ENCODE data around the gene MCTP1. TPM values are rescaled to one million over a fixed set of nuclear protein-coding genes. Genes with fewer than 3 reads are reported as not detected.
"Not testable (repeated sequence)": the region's sequence is repeated elsewhere in the genome, so short reads cannot be mapped to it uniquely, and the experiment has no call there.

The MCTP1 gene
- total RNA-seq, 4 donors from 2014 or later: 11.2 to 43.6 (median 16.8) TPM

GRCh38 chr5:94832685-94833084, 452.2 kb downstream of the MCTP1 start:
- 67% methylated on average over 4 of the region's 4 CpGs for WGBS
- H3K9me3 ChIP-seq: no peaks in the 10 kb centered on the region
- intact Hi-C loops (cut with DNase I): no loop called here
- no peak overlapping the region for H3K4me3 ChIP-seq
- no peaks in the 10 kb centered on the region for H3K27me3 ChIP-seq
- no peak for DNase-seq (ENCODE audit: extremely low spot score)
- H3K36me3 ChIP-seq: peaks cover 0 to 9% (median 0%) of the 10 kb centered on the region in 4 donors
- H3K4me1 ChIP-seq: no peaks in the 10 kb centered on the region
- H3K27ac ChIP-seq (replicated peaks in 1 of 4): no peak overlapping the region
- TF ChIP-seq POLR2AphosphoS5 (IDR thresholded peaks at IDR 0.05) (no peak), EP300 (IDR thresholded peaks at IDR 0.05) (no peak), POLR2A (IDR thresholded peaks at IDR 0.05; ENCODE audit: low read depth) (no peak)

- peak in 1 of 3 experiments; percentile 14 for TF ChIP-seq CTCF (IDR thresholded peaks at IDR 0.05)
- no peak for TF ChIP-seq POLR2AphosphoS5 (IDR thresholded peaks at IDR 0.05)
- TF ChIP-seq POLR2A (IDR thresholded peaks at IDR 0.05; ENCODE audit: low read depth): no peak
- TF ChIP-seq EP300 (IDR thresholded peaks at IDR 0.05): no peak
- Histone ChIP-seq H3K27ac (replicated peaks in 1 of 4) (no peak overlapping the region), H3K27me3 (no peaks in the 10 kb centered on the region), H3K4me1 (no peaks in the 10 kb centered on the region), H3K9me3 (no peaks in the 10 kb centered on the region), H3K4me3 (no peak overlapping the region), H3K36me3 (peaks cover 0 to 9% (median 0%) of the 10 kb centered on the region in 4 donors)
- intact Hi-C loops (cut with DNase I): no loop called here
- no peak for DNase-seq (ENCODE audit: extremely low spot score)
- 40% methylated on average over 2 of the region's 2 CpGs for WGBS
Measured at GRCh38 chr5:94830520-94830919, 454.4 kb downstream of the MCTP1 start.

DNA sequence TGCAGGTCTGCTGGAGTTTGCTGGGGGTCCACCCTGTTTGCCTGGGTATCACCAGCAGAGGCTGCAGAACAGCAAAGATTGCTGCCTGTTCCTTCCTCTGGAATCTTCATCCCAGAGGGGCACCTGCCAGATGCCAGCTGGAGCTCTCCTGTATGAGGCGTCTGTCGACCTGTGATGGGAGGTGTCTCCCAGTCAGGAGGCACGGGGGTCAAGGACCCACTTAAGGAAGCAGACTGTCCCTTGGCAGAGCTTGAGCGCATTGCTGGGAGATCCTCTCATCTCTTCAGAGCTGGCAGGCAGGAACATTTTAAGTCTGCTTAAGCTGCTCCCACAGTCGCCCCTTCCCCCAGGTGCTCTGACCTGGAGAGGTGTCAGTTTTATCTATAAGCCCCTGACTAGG, 456.7 kb downstream of the MCTP1 start:
- 90% methylated on average over 5 of the region's 5 CpGs for WGBS

DNA sequence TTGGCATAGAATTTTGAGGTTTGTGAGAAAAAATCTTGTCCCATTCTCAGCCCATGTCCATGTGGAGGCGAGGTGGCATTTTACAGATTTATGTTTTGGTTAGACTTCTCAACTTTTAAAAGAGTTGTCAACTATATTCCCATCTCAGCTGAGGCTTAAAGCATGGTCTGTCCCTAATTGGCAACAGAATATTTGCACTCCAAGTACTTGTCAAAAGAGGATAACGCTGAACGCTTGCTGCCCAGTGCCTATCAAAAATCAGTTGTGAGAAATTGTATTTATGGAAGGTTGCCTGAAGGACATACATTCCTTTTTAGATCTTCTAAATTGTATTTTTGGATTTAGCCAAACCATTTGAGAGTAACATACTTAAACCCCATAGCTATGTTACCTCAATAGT, 464.4 kb downstream of the MCTP1 start:
- H3K4me1 ChIP-seq: no peaks in the 10 kb centered on the region
- no peak for TF ChIP-seq POLR2A (IDR thresholded peaks at IDR 0.05; ENCODE audit: low read depth)
- no peak for DNase-seq (ENCODE audit: extremely low spot score)
- 81% methylated on average over 3 of the region's 3 CpGs for WGBS
- H3K36me3 ChIP-seq: no peaks in the 10 kb centered on the region
- no peak overlapping the region for H3K27ac ChIP-seq (replicated peaks in 1 of 4)
- intact Hi-C loops (cut with DNase I): no loop called here
- H3K9me3 ChIP-seq: no peaks in the 10 kb centered on the region
- no peak overlapping the region for H3K4me3 ChIP-seq
- H3K27me3 ChIP-seq: no peaks in the 10 kb centered on the region

More for the DNA sequence above, 456.7 kb downstream of the MCTP1 start:
- H3K9me3 ChIP-seq; H3K27ac ChIP-seq (replicated peaks in 1 of 4); H3K27me3 ChIP-seq; DNase-seq (ENCODE audit: extremely low spot score); intact Hi-C loops (cut with DNase I); H3K4me1 ChIP-seq; H3K36me3 ChIP-seq; H3K4me3 ChIP-seq: not testable (repeated sequence)

DNA sequence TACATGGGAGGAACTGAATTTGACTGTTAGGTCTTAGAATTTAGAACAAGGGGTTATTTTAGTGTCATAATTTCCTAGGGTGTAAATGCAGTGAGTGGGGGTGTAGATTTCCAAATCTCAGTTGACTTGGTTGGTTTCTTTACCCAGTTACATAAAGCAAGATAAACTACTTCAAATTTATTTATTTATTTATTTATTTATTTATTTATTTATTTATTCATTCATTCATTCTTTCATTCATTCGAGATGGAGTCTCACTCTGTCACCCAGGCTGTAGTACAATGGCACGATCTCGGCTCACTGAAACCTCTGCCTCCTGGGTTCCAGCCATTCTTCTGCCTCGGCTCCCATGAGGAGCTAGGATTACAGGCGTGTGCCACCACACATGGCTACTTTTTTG, 466.0 kb downstream of the MCTP1 start:
- no peaks in the 10 kb centered on the region for H3K36me3 ChIP-seq
- H3K4me3 ChIP-seq: no peak overlapping the region
- no peaks in the 10 kb centered on the region for H3K27me3 ChIP-seq
- intact Hi-C loops (cut with DNase I): no loop called here
- H3K4me1 ChIP-seq: no peaks in the 10 kb centered on the region
- TF ChIP-seq POLR2A (IDR thresholded peaks at IDR 0.05; ENCODE audit: low read depth) (no peak), CTCF (IDR thresholded peaks at IDR 0.05) (no peak), POLR2AphosphoS5 (IDR thresholded peaks at IDR 0.05) (no peak), EP300 (IDR thresholded peaks at IDR 0.05) (no peak)
- no peaks in the 10 kb centered on the region for H3K9me3 ChIP-seq
- WGBS: 80% methylated on average over 5 of the region's 5 CpGs
- no peak for DNase-seq (ENCODE audit: extremely low spot score)
- no peak overlapping the region for H3K27ac ChIP-seq (replicated peaks in 1 of 4)

DNA sequence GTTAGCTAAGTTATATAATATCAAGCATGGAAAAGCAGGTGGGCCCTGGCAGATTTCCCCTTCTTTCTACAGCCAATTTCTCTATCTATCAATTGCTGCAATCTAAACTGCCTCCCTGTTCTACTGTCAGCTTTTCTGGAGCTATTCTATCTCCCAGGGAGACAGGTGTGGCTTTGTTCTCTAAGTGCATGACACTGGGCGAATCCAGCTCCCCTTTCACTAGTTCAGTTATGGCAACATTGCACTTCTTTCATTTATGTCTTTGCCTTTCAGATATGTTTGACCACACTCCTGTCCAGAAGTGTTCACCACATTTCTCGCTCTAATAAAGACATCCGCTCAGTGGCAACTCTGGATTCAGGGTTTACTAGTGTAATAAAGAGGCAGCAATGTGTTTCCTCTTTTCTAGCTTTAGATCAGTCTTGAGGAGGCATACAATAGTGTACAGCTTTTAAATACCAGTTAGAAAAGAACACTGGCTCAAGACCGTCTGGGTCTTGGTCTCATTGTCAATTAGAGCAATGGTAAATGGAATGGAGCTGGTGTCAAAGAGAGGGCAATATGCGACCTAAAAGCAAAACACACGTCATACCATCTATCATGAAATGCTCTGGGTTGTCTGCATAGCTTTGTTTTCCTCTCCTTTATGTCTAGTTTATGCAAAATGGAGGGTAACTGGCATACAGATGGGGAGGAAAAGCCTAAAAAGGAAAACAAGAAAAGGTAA, 469.4 kb downstream of the MCTP1 start:
- Histone ChIP-seq H3K4me3 (no peak overlapping the region), H3K27ac (replicated peaks in 1 of 4) (no peak overlapping the region), H3K4me1 (no peaks in the 10 kb centered on the region), H3K36me3 (no peaks in the 10 kb centered on the region), H3K9me3 (no peaks in the 10 kb centered on the region), H3K27me3 (no peaks in the 10 kb centered on the region)
- DNase-seq (ENCODE audit: extremely low spot score): no peak
- WGBS: 77% methylated on average over 6 of the region's 6 CpGs
- TF ChIP-seq CTCF (IDR thresholded peaks at IDR 0.05) (no peak), EP300 (IDR thresholded peaks at IDR 0.05) (no peak), POLR2AphosphoS5 (IDR thresholded peaks at IDR 0.05) (no peak), POLR2A (IDR thresholded peaks at IDR 0.05; ENCODE audit: low read depth) (no peak)
- intact Hi-C loops (cut with DNase I): no loop called here

All from esophagus muscularis mucosa (tissue), 4 donors.